Ovary (tissue), 3 donors: ENCODE data around the gene A4GALT.

Source experiments
- EP300 ChIP-seq: sonication (generic); formaldehyde crosslinking; IDR thresholded peaks from one replicate; pipeline ENCODE4 v1.6.1; 2017; ENCODE audit warnings: antibody characterized with exemption
- POLR2A ChIP-seq: fragments of 450-650 bp; IDR thresholded peaks from one replicate; pipeline ENCODE4 v1.6.1; 2017; ENCODE audit warnings: antibody characterized with exemption, mild to moderate bottlenecking, moderate library complexity
- TF ChIP-seq, protein P1 (sequence below), 3 donors: fragments of 450-650 bp in 2 of 3; fragments of 200-600 bp in 1 of 3; IDR thresholded peaks; one replicate each; pipeline versions ENCODE4 v1.5.1 to v1.8.0; 2016 to 2022; ENCODE audit warnings: antibody characterized with exemption in 3 of 3, mild to moderate bottlenecking in 1 of 3
- donor health status: DM: no; HTN: no; CAD: no.

DNA sequence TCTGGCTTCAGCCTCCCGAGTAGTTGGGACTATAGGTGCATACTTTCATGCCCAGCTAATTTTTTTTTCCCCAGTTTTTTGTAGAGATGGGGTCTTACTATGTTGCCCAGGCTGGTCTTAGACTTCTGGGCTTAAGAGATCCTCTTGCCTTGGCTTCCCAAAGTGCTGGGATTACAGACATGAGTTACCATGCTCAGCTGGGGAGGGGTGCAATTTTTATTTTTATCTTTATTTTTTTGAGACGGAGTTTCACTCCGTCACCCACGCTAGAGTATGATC, 49.7 kb upstream of the A4GALT start:
- TF ChIP-seq POLR2A (no peak), EP300 (no peak)
- TF ChIP-seq, protein P1, sequence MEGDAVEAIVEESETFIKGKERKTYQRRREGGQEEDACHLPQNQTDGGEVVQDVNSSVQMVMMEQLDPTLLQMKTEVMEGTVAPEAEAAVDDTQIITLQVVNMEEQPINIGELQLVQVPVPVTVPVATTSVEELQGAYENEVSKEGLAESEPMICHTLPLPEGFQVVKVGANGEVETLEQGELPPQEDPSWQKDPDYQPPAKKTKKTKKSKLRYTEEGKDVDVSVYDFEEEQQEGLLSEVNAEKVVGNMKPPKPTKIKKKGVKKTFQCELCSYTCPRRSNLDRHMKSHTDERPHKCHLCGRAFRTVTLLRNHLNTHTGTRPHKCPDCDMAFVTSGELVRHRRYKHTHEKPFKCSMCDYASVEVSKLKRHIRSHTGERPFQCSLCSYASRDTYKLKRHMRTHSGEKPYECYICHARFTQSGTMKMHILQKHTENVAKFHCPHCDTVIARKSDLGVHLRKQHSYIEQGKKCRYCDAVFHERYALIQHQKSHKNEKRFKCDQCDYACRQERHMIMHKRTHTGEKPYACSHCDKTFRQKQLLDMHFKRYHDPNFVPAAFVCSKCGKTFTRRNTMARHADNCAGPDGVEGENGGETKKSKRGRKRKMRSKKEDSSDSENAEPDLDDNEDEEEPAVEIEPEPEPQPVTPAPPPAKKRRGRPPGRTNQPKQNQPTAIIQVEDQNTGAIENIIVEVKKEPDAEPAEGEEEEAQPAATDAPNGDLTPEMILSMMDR (IDR thresholded peaks at IDR 0.05): no peak
